Activated naive CD4-positive, alpha-beta T cell (primary cell): ENCODE results near the gene AIPL1.

ENCODE experiments used
- DNase-seq, 4 experiments: peaks; one replicate each; lab custom pipeline; 2025; lab: John Stamatoyannopoulos, UW

The AIPL1 gene

GRCh38 chr17:6465206-6466003 is 30.5 kb upstream of the AIPL1 start:
- no peak for DNase-seq

GRCh38 chr17:6464446-6465041 is 29.6 kb upstream of the AIPL1 start:
- no peak for DNase-seq

GRCh38 chr17:6463616-6464445 is 28.9 kb upstream of the AIPL1 start:
- no peak for DNase-seq

- no peak for DNase-seq
Observed at GRCh38 chr17:6462692-6463091, 27.8 kb upstream of the AIPL1 start.

GRCh38 chr17:6461792-6462524 is 27.0 kb upstream of the AIPL1 start:
- no peak for DNase-seq

- DNase-seq = no peak
Observed at GRCh38 chr17:6461246-6461645, 26.3 kb upstream of the AIPL1 start.

- DNase-seq = no peak
Observed at GRCh38 chr17:6460531-6461161, 25.7 kb upstream of the AIPL1 start.

GRCh38 chr17:6458460-6458950 is 23.6 kb upstream of the AIPL1 start:
- DNase-seq = no peak

GRCh38 chr17:6457688-6458459 is 23.0 kb upstream of the AIPL1 start:
- no peak for DNase-seq

GRCh38 chr17:6456914-6457687 is 22.2 kb upstream of the AIPL1 start:
- no peak for DNase-seq

- DNase-seq = no peak
Observed at GRCh38 chr17:6456321-6456720, 21.4 kb upstream of the AIPL1 start.

GRCh38 chr17:6455321-6455705 is 20.4 kb upstream of the AIPL1 start:
- DNase-seq = peak in 2 of 4 experiments; percentile 22 to 48

GRCh38 chr17:6454495-6455320 is 19.8 kb upstream of the AIPL1 start:
- DNase-seq = peak in 1 of 4 experiments; percentile 31

GRCh38 chr17:6453279-6454024 is 18.5 kb upstream of the AIPL1 start:
- no peak for DNase-seq

GRCh38 chr17:6452471-6453266 is 17.7 kb upstream of the AIPL1 start:
- DNase-seq = no peak

- no peak for DNase-seq
Observed at GRCh38 chr17:6450926-6451832, 16.3 kb upstream of the AIPL1 start.
